ENCODE results near the gene ADGRF1. TPM values are rescaled to one million over a fixed set of nuclear protein-coding genes. Genes with fewer than 3 reads are reported as not detected.

ADGRF1 gene
- total RNA-seq, 1 experiment from 2014 or later, result 104 TPM

GRCh38 chr6:47061309-47062300, 19.5 kb upstream of the ADGRF1 start:
- ChIA-PET POLR2A (ENCODE audit: unreplicated experiment) (no interaction called here), CTCF (no interaction called here)
- H3K27ac ChIP-seq (ENCODE audit: low read length), result peak overlapping the region; percentile 43
- intact Hi-C loops (cut with micrococcal nuclease), result no loop called here
- no peak for TF ChIP-seq EZH2 (IDR thresholded peaks at IDR 0.05; ENCODE audit: low read length, unreplicated experiment)
- no peak for TF ChIP-seq CTCF (conservative IDR thresholded peaks at IDR 0.05; ENCODE audit: low read depth, low read length)
- TF ChIP-seq EZH2phosphoT487 (IDR thresholded peaks at IDR 0.05; ENCODE audit: borderline replicate concordance, low read length), result no peak
- no peaks in the 10 kb centered on the region for H3K36me3 ChIP-seq (ENCODE audit: low read depth, low read length)
- no peaks in the 10 kb centered on the region for H3K79me2 ChIP-seq (ENCODE audit: low read length)
- peaks cover 8% of the 10 kb centered on the region for H3F3A ChIP-seq (ENCODE audit: low read length, unreplicated experiment)
- H2AFZ ChIP-seq (ENCODE audit: low read length), result peak overlapping the region; percentile 57
- H3K4me3 ChIP-seq (ENCODE audit: low read length), result no peak overlapping the region
- ATAC-seq, result peak; percentile 28
- H4K20me1 ChIP-seq (ENCODE audit: low read length), result no peaks in the 10 kb centered on the region
- no peak overlapping the region; the same call in 1 of the 2 replicates for H3K9ac ChIP-seq (ENCODE audit: low read length)
- peak; percentile 63 for DNase-seq
- peak overlapping the region; percentile 14; the same call in 1 of the 2 replicates for H3K4me2 ChIP-seq (ENCODE audit: low read length)
- BruUV-seq (replicated peaks), result TSS peak; percentile 54
- H3K9me2 ChIP-seq (replicated peaks; ENCODE audit: low read length), result no peaks in the 10 kb centered on the region
- no peaks in the 10 kb centered on the region for H3K9me3 ChIP-seq (ENCODE audit: low read length)
- H3K27me3 ChIP-seq (ENCODE audit: low read length), result no peaks in the 10 kb centered on the region
- peaks cover 72% of the 10 kb centered on the region for H3K4me1 ChIP-seq (ENCODE audit: insufficient read depth, low read length)

GRCh38 chr6:47059216-47059885, 17.2 kb upstream of the ADGRF1 start:
- H2AFZ ChIP-seq (ENCODE audit: low read length), result no peak overlapping the region
- H3K9me3 ChIP-seq (ENCODE audit: low read length), result no peaks in the 10 kb centered on the region
- DNase-seq, result peak; percentile 90
- peak; percentile 48 for ATAC-seq
- TF ChIP-seq EZH2phosphoT487 (IDR thresholded peaks at IDR 0.05; ENCODE audit: borderline replicate concordance, low read length) (no peak), EZH2 (IDR thresholded peaks at IDR 0.05; ENCODE audit: low read length, unreplicated experiment) (no peak), CTCF (conservative IDR thresholded peaks at IDR 0.05; ENCODE audit: low read depth, low read length) (no peak)
- POLR2A ChIA-PET (ENCODE audit: unreplicated experiment), result no interaction called here
- no peaks in the 10 kb centered on the region for H3K9me2 ChIP-seq (replicated peaks; ENCODE audit: low read length)
- no peaks in the 10 kb centered on the region for H3K36me3 ChIP-seq (ENCODE audit: low read depth, low read length)
- no peaks in the 10 kb centered on the region for H3K79me2 ChIP-seq (ENCODE audit: low read length)
- peak overlapping the region; percentile 28; the same call in 1 of the 2 replicates for H3K4me3 ChIP-seq (ENCODE audit: low read length)
- TSS peak; percentile 66 for BruUV-seq (replicated peaks)
- no peaks in the 10 kb centered on the region for H4K20me1 ChIP-seq (ENCODE audit: low read length)
- no peaks in the 10 kb centered on the region for H3K27me3 ChIP-seq (ENCODE audit: low read length)
- H3K4me1 ChIP-seq (ENCODE audit: insufficient read depth, low read length), result peaks cover 61% of the 10 kb centered on the region
- peak overlapping the region; percentile 96 for H3K27ac ChIP-seq (ENCODE audit: low read length)
- H3K4me2 ChIP-seq (ENCODE audit: low read length), result peak overlapping the region; percentile 74
- peak overlapping the region; percentile 72 for H3K9ac ChIP-seq (ENCODE audit: low read length)
- CTCF ChIA-PET, result no interaction called here
- H3F3A ChIP-seq (ENCODE audit: low read length, unreplicated experiment), result peaks cover 8% of the 10 kb centered on the region
- intact Hi-C loops (cut with micrococcal nuclease), result loop anchor here (5.0 kb wide), 1 partner anchor 33 kb away; no protein-coding TSS in a partner anchor

All from PC-3 (cell line).